ENCODE data around the gene CYLD.

- TF ChIP-seq CTCF (IDR thresholded peaks at IDR 0.05; ENCODE audit: borderline replicate concordance, extremely low read depth, low read length, poor library complexity, severe bottlenecking) (no peak), EZH2 (IDR thresholded peaks at IDR 0.05; ENCODE audit: borderline replicate concordance, low read depth, low read length, severe bottlenecking) (no peak)
Observed at GRCh38 chr16:50802961-50803360, 61.1 kb downstream of the CYLD start.
